ENCODE results near the gene SLCO3A1. TPM values are rescaled to one million over a fixed set of nuclear protein-coding genes. Genes with fewer than 3 reads are reported as not detected.

Gene SLCO3A1
- total and polyA plus RNA-seq, 2 of the 8 experiments (the other 6 are each of a cell fraction or from before 2014, with no cell fraction given) = 15.1 to 20.4 TPM

GRCh38 chr15:92079047-92079446, 225.5 kb downstream of the SLCO3A1 start (continued):
- TF ChIP-seq, protein P1, sequence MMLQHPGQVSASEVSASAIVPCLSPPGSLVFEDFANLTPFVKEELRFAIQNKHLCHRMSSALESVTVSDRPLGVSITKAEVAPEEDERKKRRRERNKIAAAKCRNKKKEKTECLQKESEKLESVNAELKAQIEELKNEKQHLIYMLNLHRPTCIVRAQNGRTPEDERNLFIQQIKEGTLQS (IDR thresholded peaks at IDR 0.05; ENCODE audit: insufficient read depth, low read depth, low read length) = 0 out of 2 replicates have a peak, but pooled peaks have one; percentile 5
- no peak for TF ChIP-seq RNF2 (IDR thresholded peaks at IDR 0.05; ENCODE audit: borderline replicate concordance, low read depth, low read length, missing control alignments, poor library complexity, severe bottlenecking)
